CD4-positive, alpha-beta T cell treated with Interferon alpha-2 for 1 hour (primary cell): Measurements from ENCODE around the gene GYPE.
A peak's percentile ranks its signal among the peaks of the same experiment; 100 is the strongest.
"Not testable (repeated sequence)": the region's sequence is repeated elsewhere in the genome, so short reads cannot be mapped to it uniquely, and the experiment has no call there.

ENCODE experiments used
- DNase-seq, 2 donors: peaks; one replicate each; pipeline ENCODE4 v3.0.0-alpha.2; 2020 to 2022

Gene GYPE

GRCh38 chr4:143905440-143905839, at the start of gene GYPE:
Gene GYPE, minus strand, starts transcription at chr4:143905559. Its CDS starts 52 bp downstream, at chr4:143905507.
- not testable (repeated sequence) for DNase-seq

- DNase-seq: not testable (repeated sequence)
Observed at GRCh38 chr4:143951458-143951972, 46.2 kb upstream of the GYPE start.

GRCh38 chr4:143950967-143951366, 45.6 kb upstream of the GYPE start:
- DNase-seq: not testable (repeated sequence)

- DNase-seq: not testable (repeated sequence)
Observed at GRCh38 chr4:143950185-143950584, 44.8 kb upstream of the GYPE start.

GRCh38 chr4:143947493-143947892, 42.1 kb upstream of the GYPE start:
- DNase-seq: not testable (repeated sequence)

- DNase-seq: not testable (repeated sequence)
Observed at GRCh38 chr4:143940708-143941107, 35.3 kb upstream of the GYPE start.

GRCh38 chr4:143939528-143939927, 34.2 kb upstream of the GYPE start:
- DNase-seq: no peak

- DNase-seq: not testable (repeated sequence)
Observed at GRCh38 chr4:143938890-143939289, 33.5 kb upstream of the GYPE start.

- peak; percentile 10 for DNase-seq
Observed at GRCh38 chr4:143921181-143921580, 15.8 kb upstream of the GYPE start.

- not testable (repeated sequence) for DNase-seq
Observed at GRCh38 chr4:143916485-143916884, 11.1 kb upstream of the GYPE start.

GRCh38 chr4:143912478-143912877, 7.1 kb upstream of the GYPE start:
- DNase-seq: not testable (repeated sequence)

GRCh38 chr4:143911528-143912417, 6.4 kb upstream of the GYPE start:
- peak; percentile 14 to 39 for DNase-seq

GRCh38 chr4:143910906-143911305, 5.5 kb upstream of the GYPE start:
- not testable (repeated sequence) for DNase-seq

- peak; percentile 21 to 31 for DNase-seq
Observed at GRCh38 chr4:143907811-143908210, 2.5 kb upstream of the GYPE start.

GRCh38 chr4:143904431-143904830, 928 bp downstream of the GYPE start:
- not testable (repeated sequence) for DNase-seq

GRCh38 chr4:143890323-143890722, 15.0 kb downstream of the GYPE start:
- not testable (repeated sequence) for DNase-seq

GRCh38 chr4:143888189-143888588, 17.2 kb downstream of the GYPE start:
- not testable (repeated sequence) for DNase-seq

GRCh38 chr4:143884965-143885364, 20.4 kb downstream of the GYPE start:
- DNase-seq: not testable (repeated sequence)

GRCh38 chr4:143883529-143883928, 21.8 kb downstream of the GYPE start:
- no peak for DNase-seq

- no peak for DNase-seq
Observed at GRCh38 chr4:143882892-143883291, 22.5 kb downstream of the GYPE start.

GRCh38 chr4:143879561-143879960, 25.8 kb downstream of the GYPE start:
- DNase-seq: not testable (repeated sequence)

- not testable (repeated sequence) for DNase-seq
Observed at GRCh38 chr4:143875357-143875756, 30.0 kb downstream of the GYPE start.

GRCh38 chr4:143870523-143871268, 34.7 kb downstream of the GYPE start:
- peak in 1 of 2 donors; percentile 2 for DNase-seq
